HG02970 (cell line): ENCODE measurements around the gene OTUD1.
"Not testable (repeated sequence)": the region's sequence is repeated elsewhere in the genome, so short reads cannot be mapped to it uniquely, and the experiment has no call there.

Experiments
- ATAC-seq: cut with Tn5 transposase; IDR thresholded peaks from one replicate; pipeline ENCODE4 v1.9.1; 2021; ENCODE audit warnings: mild to moderate bottlenecking, moderate library complexity, moderate number of reproducible peaks; ENCODE audit not compliant: unreplicated experiment, low FRiP score

Gene OTUD1, protein sequence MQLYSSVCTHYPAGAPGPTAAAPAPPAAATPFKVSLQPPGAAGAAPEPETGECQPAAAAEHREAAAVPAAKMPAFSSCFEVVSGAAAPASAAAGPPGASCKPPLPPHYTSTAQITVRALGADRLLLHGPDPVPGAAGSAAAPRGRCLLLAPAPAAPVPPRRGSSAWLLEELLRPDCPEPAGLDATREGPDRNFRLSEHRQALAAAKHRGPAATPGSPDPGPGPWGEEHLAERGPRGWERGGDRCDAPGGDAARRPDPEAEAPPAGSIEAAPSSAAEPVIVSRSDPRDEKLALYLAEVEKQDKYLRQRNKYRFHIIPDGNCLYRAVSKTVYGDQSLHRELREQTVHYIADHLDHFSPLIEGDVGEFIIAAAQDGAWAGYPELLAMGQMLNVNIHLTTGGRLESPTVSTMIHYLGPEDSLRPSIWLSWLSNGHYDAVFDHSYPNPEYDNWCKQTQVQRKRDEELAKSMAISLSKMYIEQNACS

GRCh38 chr10:23438547-23439451, at the start of gene OTUD1:
OTUD1 (plus strand) TSS chr10:23439075; CDS start chr10:23439458, 383 bp downstream.
- peak; percentile 89 for ATAC-seq

DNA sequence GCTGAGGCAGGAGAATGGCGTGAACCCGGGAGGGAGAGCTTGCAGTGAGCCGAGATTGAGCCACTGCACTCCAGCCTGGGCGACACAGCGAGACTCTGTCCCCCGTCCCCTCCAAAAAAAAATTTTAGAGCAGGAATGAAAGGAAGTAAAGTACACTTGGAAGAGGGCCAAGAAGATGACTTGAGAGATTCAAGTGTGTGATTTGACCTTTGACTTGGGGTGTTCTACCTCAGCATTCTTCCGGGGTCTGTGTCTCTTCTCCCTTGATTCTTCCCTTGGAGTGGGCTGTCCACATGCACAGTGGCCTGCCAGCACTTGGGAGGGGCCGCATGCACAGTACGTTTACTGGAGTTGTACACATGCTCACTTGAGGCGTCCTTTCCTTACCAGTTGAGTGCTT, 48.5 kb upstream of the OTUD1 start:
- not testable (repeated sequence) for ATAC-seq

GRCh38 chr10:23390809-23391208, 48.1 kb upstream of the OTUD1 start:
- no peak for ATAC-seq

DNA sequence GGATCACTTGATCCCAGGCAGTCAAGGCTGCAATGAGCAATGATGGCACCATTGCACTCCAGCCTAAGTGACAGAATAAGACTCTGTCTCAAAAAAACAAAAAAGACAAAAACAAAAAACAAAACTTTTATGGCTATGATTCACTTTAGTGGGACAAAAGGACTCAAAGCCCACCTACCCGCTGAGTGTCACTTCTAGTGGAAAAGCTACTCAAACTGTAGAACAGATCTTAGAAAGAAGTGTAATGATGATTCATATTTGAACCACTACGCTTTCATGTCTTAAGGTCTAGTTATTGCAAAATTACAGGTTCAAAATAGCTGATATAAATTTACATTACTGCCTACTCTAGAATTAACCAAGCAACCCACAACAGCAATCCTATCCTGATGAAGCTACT, 47.1 kb upstream of the OTUD1 start:
- no peak for ATAC-seq

DNA sequence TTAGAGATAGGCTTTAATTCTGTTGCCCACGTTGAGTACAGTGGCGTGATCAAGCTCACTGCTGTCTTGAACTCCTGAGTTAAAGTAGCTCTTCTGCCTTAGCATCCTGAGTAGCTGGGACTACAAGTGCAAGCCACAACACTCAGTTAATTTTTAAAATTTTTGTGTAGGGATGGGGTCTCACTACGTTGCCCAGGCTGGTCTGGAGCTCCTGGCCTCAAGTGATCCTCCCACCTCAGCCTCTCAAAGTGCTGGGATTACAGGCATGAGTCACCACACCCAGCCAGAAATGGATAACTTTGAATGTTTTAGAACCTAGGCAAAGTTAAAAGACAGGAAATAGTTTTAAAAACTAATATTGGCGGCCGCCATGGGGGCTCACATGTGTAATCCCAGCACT, 43.9 kb upstream of the OTUD1 start:
- ATAC-seq, result no peak

- ATAC-seq, result no peak
These were observed 42.2 kb upstream of the OTUD1 start for GRCh38 chr10:23396695-23397094.

GRCh38 chr10:23399701-23400144, 39.2 kb upstream of the OTUD1 start:
- no peak for ATAC-seq

GRCh38 chr10:23402856-23403255, 36.0 kb upstream of the OTUD1 start:
- no peak for ATAC-seq

DNA sequence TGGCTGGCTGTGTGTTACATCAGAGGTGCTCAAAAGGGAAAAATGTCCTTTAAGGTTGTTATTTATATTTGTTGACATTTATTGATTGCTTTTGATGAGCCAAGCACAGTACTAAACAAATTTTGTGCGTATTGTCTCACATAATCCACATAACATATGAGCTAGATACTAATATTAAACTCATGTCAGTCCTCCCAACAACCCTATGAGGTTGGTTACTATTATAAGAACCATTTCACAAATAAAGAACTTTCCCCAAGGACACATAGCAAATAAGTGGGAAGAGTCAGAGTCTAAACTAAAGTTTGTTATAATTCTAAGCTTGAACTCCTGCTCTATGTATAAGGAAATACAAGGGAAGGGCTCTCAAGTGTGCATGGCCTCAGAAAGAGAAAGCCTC, 35.6 kb upstream of the OTUD1 start:
- no peak for ATAC-seq

GRCh38 chr10:23403719-23404118, 35.2 kb upstream of the OTUD1 start:
- ATAC-seq, result no peak

GRCh38 chr10:23404461-23404980, 34.4 kb upstream of the OTUD1 start:
- ATAC-seq, result no peak

DNA sequence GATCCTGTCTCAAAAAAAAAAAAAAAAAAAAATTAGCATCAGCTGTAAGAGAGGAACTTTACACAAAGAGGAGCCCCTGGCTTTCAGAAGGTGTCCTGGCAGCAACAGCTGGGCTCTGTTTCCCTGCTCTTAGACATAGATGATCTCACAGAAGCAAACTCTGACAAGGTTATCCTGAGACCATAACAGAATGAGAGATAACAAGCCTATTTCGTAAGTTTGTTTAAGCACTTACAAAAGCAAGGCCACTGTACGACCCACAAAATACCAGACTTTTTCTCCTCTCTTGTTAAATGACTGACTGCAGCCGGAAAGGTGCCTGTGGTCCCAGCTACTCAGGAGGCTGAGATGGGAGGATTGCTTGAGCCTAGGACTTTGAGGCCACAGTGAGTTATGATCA, 33.3 kb upstream of the OTUD1 start:
- ATAC-seq, result no peak

GRCh38 chr10:23406409-23406808, 32.5 kb upstream of the OTUD1 start:
- no peak for ATAC-seq

- ATAC-seq, result no peak
These were observed 30.4 kb upstream of the OTUD1 start for GRCh38 chr10:23408330-23408976.

DNA sequence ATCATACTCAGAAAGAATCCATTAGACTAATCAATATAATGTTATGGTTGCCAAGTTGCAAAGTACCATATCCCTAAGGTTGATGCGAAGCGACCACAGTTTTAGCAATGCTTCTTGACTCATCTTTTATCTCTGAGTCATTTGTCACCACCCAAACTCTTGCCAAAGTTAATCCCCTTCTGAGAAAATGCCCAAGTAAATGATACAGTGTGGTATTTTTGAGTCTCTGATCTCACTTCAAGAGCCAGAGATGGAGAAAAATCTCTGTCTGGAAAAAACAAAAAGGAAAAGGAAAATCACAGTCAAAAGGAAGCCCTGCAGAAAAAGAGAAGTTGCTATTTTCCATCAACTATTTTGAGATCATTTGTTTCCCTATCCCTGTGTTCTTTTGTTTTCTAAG, 26.7 kb upstream of the OTUD1 start:
- no peak for ATAC-seq

GRCh38 chr10:23413629-23414089, 25.2 kb upstream of the OTUD1 start:
- ATAC-seq, result peak; percentile 87

GRCh38 chr10:23414658-23415057, 24.2 kb upstream of the OTUD1 start:
- no peak for ATAC-seq

GRCh38 chr10:23417254-23417653, 21.6 kb upstream of the OTUD1 start:
- ATAC-seq, result no peak

DNA sequence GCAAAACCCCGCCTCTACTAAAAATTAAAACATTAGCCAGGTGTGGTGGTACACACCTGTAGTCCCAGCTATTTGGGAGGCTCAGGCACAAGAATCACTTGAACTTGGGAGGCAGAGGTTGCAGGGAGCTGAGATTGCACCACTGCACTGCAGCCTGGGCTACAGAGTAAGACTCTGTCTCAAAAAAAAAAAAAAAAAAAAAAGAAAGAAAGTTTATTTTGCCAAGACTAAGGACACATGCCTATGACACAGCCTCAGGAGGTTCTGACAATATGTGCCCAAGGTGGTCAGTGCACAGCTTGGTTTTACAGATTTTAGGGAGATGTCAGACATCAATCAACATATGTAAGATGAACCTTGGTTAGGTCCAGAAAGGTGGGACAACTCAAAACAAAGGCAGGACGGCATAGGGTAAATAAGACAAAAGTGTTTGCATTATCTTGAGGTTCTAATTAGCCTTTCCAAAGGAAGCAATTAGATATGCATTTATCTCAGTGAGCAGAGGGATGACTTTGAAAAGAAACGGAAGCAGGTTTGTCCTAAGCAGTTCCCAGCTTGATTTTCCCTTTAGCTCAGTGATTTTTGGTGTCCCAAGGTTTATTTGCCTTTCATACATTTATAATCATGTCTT, 20.7 kb upstream of the OTUD1 start:
- no peak for ATAC-seq

- no peak for ATAC-seq
These were observed 19.7 kb upstream of the OTUD1 start for GRCh38 chr10:23419201-23419600.
